Heart left ventricle (tissue), 13 donors: ENCODE data around the gene MET.

Source experiments
- CTCF ChIP-seq, 12 donors: fragments of 200-600 bp; sonication (generic) in 4 of 12; IDR thresholded peaks; one replicate each; pipeline versions ENCODE4 v1.5.0 to v1.8.0; 2018 to 2022; ENCODE audit warnings: antibody characterized with exemption in 12 of 12, mild to moderate bottlenecking in 5 of 12
- POLR2A ChIP-seq, 2 donors: fragments of 450-650 bp; IDR thresholded peaks; one replicate each; pipeline ENCODE4 v1.6.1; 2017; ENCODE audit warnings: antibody characterized with exemption in 2 of 2, mild to moderate bottlenecking in 2 of 2, moderate library complexity in 2 of 2
- donor health status: ischemic (EF 13 %, LVEDD 7.1; RV severe dilation, severe dysfunction).
- donor health status: DM: no; HTN: yes; CAD: no.
- donor health status: DM: no; HTN: no; CAD: no.
- donor health status: ischemic (EF 25% LVEDD 6.9; RV normal size, moderate dysfunction).
- donor health status: ischemic (EF 25% LVEDD 5.7; RV mildly dilated, moderate dysfunction).
- donor health status: ischemic (EF 35%, LVEDD 5.7; RV mildly dilated, moderate dysfunction).
- donor health status: nonischemic (EF 11% LVEDD 7.7; RV severe dilation, severe dysfunction).
- donor health status: DM: yes; HTN: yes; CAD: no.
- donor health status: PGD.
- donor health status: ischemic (EF 29% LVEDD 5.4; RV normal size, mild dysfunction).
- donor health status: nonischemic (EF 23%, LVEDD 6.1; RV moderate dilation, normal function).

- TF ChIP-seq CTCF (IDR thresholded peaks at IDR 0.05) (no peak), POLR2A (IDR thresholded peaks at IDR 0.05) (no peak)
These were observed 39.6 kb upstream of the MET start for GRCh38 chr7:116632384-116632783.
